Stomach (tissue), 4 donors: Measurements from ENCODE around the gene DYSF.

Source experiments
- CTCF ChIP-seq, 7 experiments: fragments of 450-650 bp in 4 of 7; fragments of 200-600 bp in 3 of 7; sonication (generic) in 3 of 7; IDR thresholded peaks; one replicate each; pipeline ENCODE4 v1.5.1; 2016 to 2019; ENCODE audit warnings: antibody characterized with exemption in 7 of 7, control low read depth in 2 of 7, mild to moderate bottlenecking in 1 of 7
- POLR2A ChIP-seq, 4 donors: fragments of 450-650 bp; IDR thresholded peaks; one replicate each; pipeline ENCODE4 v1.6.1; 2016; ENCODE audit warnings: antibody characterized with exemption in 4 of 4, control low read depth in 2 of 4, mild to moderate bottlenecking in 1 of 4, moderate library complexity in 1 of 4

- TF ChIP-seq CTCF (IDR thresholded peaks at IDR 0.05), result no peak
- TF ChIP-seq POLR2A (IDR thresholded peaks at IDR 0.05), result no peak
Measured at GRCh38 chr2:71419145-71419544, 34.2 kb upstream of the DYSF start.
